ENCODE data around the gene ARHGDIG.

DNA sequence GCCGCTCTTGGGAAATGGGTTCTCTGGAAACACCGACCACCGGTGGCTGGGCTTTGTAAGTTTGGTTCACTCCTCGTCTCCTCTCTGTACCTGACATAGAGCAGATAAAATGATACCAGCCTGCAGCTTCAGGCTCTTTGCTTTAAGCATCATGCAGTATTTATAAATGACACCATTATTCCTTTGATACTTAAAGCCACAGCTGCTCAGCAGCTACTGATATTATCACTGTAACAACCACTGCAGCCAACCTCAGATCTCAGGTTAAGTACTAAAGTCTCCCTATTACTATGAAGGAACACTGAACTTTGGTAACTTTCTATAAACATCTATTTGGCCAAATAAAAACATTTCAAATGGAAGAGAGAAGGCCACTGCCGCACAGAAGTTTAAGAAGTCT lies 37.2 kb downstream of the ARHGDIG start:
- TF ChIP-seq EZH2 (IDR thresholded peaks at IDR 0.05; ENCODE audit: borderline replicate concordance, low read depth, low read length, severe bottlenecking), result no peak
- TF ChIP-seq, protein P1, sequence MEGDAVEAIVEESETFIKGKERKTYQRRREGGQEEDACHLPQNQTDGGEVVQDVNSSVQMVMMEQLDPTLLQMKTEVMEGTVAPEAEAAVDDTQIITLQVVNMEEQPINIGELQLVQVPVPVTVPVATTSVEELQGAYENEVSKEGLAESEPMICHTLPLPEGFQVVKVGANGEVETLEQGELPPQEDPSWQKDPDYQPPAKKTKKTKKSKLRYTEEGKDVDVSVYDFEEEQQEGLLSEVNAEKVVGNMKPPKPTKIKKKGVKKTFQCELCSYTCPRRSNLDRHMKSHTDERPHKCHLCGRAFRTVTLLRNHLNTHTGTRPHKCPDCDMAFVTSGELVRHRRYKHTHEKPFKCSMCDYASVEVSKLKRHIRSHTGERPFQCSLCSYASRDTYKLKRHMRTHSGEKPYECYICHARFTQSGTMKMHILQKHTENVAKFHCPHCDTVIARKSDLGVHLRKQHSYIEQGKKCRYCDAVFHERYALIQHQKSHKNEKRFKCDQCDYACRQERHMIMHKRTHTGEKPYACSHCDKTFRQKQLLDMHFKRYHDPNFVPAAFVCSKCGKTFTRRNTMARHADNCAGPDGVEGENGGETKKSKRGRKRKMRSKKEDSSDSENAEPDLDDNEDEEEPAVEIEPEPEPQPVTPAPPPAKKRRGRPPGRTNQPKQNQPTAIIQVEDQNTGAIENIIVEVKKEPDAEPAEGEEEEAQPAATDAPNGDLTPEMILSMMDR (IDR thresholded peaks at IDR 0.05; ENCODE audit: borderline replicate concordance, extremely low read depth, low read length, poor library complexity, severe bottlenecking), result no peak

Measured in DND-41 (cell line).